SU-DHL-6 (cell line): ENCODE results near the gene TRNAU1AP.

Source experiments
- H2AFZ ChIP-seq: fragments of 200-600 bp; sonication (generic); 2 replicates; pipeline ENCODE4 v1.6.1; 2014; ENCODE audit warnings: low read depth, mild to moderate bottlenecking, moderate library complexity, mixed read lengths, antibody characterized with exemption, low read length; ENCODE audit not compliant: severe bottlenecking
- H3F3A ChIP-seq: fragments of 200-600 bp; shearing (Covaris generic); 2 replicates; pipeline ENCODE4 v1.6.0; 2016; ENCODE audit warnings: antibody characterized with exemption, mild to moderate bottlenecking; ENCODE audit not compliant: insufficient read depth
- H3K27ac ChIP-seq: fragments of 200-600 bp; sonication (generic); 2 replicates; pipeline ENCODE4 v1.5.1; 2016; ENCODE audit warnings: low read depth, mild to moderate bottlenecking, low read length, moderate library complexity, mixed read lengths
- H3K27me3 ChIP-seq: fragments of 200-600 bp; sonication (generic), shearing (Covaris generic); 2 replicates; pipeline ENCODE4 v1.6.0; 2014; ENCODE audit warnings: mild to moderate bottlenecking, low read length
- H3K36me3 ChIP-seq: fragments of 200-600 bp; sonication (generic); 2 replicates; pipeline ENCODE4 v1.6.1; 2014; ENCODE audit warnings: mild to moderate bottlenecking, low read length, mixed read lengths
- H3K4me2 ChIP-seq: fragments of 300-600, 200-600 bp; shearing (Covaris generic), sonication (generic); 2 replicates; pipeline ENCODE4 v1.6.0; 2014; ENCODE audit warnings: low read length, low read depth, mild to moderate bottlenecking; ENCODE audit not compliant: poor library complexity, severe bottlenecking
- H3K4me3 ChIP-seq: fragments of 200-600 bp; sonication (generic); 2 replicates; pipeline ENCODE4 v1.5.1; 2014; ENCODE audit warnings: antibody characterized with exemption, low read length, mild to moderate bottlenecking, mixed read lengths; ENCODE audit not compliant: insufficient read depth, poor library complexity, severe bottlenecking
- H3K79me2 ChIP-seq: fragments of 200-600 bp; sonication (generic); 2 replicates; pipeline ENCODE4 v1.6.1; 2014; ENCODE audit warnings: mild to moderate bottlenecking, low read length, moderate library complexity; ENCODE audit not compliant: insufficient read depth
- H3K9ac ChIP-seq: fragments of 200-600 bp; sonication (generic); 2 replicates; pipeline ENCODE4 v1.7.0; 2014; ENCODE audit warnings: mild to moderate bottlenecking, low read length
- H3K9me2 ChIP-seq: fragments of 200-600 bp; sonication (generic); replicated peaks from 2 replicates; pipeline ENCODE4 v1.6.1; 2014; ENCODE audit warnings: low read length; ENCODE audit not compliant: insufficient read depth
- H3K9me3 ChIP-seq: fragments of 200-600 bp; sonication (generic); 2 replicates; pipeline ENCODE4 v1.6.1; 2014; ENCODE audit warnings: low read length, mixed read lengths; ENCODE audit not compliant: insufficient read depth
- H4K20me1 ChIP-seq: fragments of 200-600 bp; sonication (generic); 2 replicates; pipeline ENCODE4 v1.6.1; 2014; ENCODE audit warnings: low read depth, mild to moderate bottlenecking, antibody characterized with exemption, low read length, moderate library complexity, mixed read lengths
- EZH2phosphoT487 ChIP-seq: fragments of 200-600 bp; sonication (generic), shearing (Covaris generic); conservative IDR thresholded peaks from 2 replicates; pipeline ENCODE4 v1.6.1; 2018; ENCODE audit warnings: mild to moderate bottlenecking, antibody characterized with exemption, low read length, moderate library complexity, mixed read lengths
- TF ChIP-seq, protein P1 (sequence below): fragments of 200-600 bp; sonication (generic); IDR thresholded peaks from one replicate; pipeline ENCODE4 v1.5.1; 2017; ENCODE audit warnings: antibody characterized with exemption, mild to moderate bottlenecking, low read length, moderate library complexity; ENCODE audit not compliant: insufficient read depth, poor library complexity, severe bottlenecking

TRNAU1AP gene

DNA sequence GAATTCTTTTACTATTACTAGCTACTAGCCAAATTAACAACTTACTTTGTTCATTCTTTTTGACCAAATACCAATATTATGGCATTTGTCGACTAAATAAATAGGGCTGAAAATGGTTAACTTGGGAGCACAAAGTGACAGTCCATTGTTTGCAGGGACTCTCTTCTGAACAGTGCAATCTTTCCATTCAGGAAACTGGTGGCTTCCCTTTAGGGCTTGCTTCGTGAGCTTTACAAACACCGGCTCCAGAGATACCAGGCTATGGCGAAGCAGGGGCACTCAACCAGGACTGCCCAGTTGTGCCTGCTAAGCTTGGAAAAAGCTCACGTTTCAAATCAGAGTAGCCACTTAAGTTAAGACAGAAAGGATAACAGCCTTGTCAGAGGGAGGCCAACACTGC is 51.5 kb downstream of the TRNAU1AP start:
- Histone ChIP-seq H3K9me3 (no peaks in the 10 kb centered on the region), H3K9me2 (no peaks in the 10 kb centered on the region), H3K79me2 (no peaks in the 10 kb centered on the region), H3K4me3 (no peak overlapping the region), H2AFZ (no peak overlapping the region), H3K36me3 (no peaks in the 10 kb centered on the region), H3K4me2 (no peak overlapping the region), H3K9ac (no peak overlapping the region), H3K27me3 (no peaks in the 10 kb centered on the region), H3K27ac (no peak overlapping the region), H3F3A (0 out of 2 replicates have a peak, but pooled peaks cover 4% of the 10 kb centered on the region), H4K20me1 (no peaks in the 10 kb centered on the region)
- TF ChIP-seq, protein P1, sequence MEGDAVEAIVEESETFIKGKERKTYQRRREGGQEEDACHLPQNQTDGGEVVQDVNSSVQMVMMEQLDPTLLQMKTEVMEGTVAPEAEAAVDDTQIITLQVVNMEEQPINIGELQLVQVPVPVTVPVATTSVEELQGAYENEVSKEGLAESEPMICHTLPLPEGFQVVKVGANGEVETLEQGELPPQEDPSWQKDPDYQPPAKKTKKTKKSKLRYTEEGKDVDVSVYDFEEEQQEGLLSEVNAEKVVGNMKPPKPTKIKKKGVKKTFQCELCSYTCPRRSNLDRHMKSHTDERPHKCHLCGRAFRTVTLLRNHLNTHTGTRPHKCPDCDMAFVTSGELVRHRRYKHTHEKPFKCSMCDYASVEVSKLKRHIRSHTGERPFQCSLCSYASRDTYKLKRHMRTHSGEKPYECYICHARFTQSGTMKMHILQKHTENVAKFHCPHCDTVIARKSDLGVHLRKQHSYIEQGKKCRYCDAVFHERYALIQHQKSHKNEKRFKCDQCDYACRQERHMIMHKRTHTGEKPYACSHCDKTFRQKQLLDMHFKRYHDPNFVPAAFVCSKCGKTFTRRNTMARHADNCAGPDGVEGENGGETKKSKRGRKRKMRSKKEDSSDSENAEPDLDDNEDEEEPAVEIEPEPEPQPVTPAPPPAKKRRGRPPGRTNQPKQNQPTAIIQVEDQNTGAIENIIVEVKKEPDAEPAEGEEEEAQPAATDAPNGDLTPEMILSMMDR = no peak
- no peak for TF ChIP-seq EZH2phosphoT487

DNA sequence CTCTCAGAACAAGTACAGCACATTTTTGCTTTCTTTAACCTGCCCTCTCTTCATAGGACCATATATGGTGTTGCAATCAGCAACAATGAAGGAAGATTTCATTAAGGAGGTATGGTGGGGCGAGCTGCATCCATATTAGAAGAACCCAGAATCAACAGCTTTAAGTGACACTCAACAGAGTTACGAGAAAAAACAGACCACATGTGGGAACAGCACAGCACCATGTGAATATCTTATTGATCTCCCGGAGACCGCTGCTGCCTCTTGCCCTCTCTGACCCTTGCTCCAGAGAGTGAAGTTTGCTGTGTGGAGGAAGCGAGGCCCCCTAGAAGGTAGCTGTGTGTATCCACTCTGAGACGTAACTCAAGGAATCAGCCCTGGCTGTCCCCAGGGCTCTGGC is 52.1 kb downstream of the TRNAU1AP start:
- TF ChIP-seq, protein P1 = no peak
- no peak overlapping the region for H3K9ac ChIP-seq
- H3K36me3 ChIP-seq = no peaks in the 10 kb centered on the region
- no peaks in the 10 kb centered on the region for H3K9me2 ChIP-seq
- H4K20me1 ChIP-seq = no peaks in the 10 kb centered on the region
- H3K27ac ChIP-seq = no peak overlapping the region
- no peaks in the 10 kb centered on the region for H3K9me3 ChIP-seq
- H3F3A ChIP-seq = 0 out of 2 replicates have a peak, but pooled peaks cover 4% of the 10 kb centered on the region
- no peak overlapping the region for H3K4me3 ChIP-seq
- no peak overlapping the region for H3K4me2 ChIP-seq
- no peaks in the 10 kb centered on the region for H3K27me3 ChIP-seq
- H2AFZ ChIP-seq = no peak overlapping the region
- H3K79me2 ChIP-seq = no peaks in the 10 kb centered on the region

DNA sequence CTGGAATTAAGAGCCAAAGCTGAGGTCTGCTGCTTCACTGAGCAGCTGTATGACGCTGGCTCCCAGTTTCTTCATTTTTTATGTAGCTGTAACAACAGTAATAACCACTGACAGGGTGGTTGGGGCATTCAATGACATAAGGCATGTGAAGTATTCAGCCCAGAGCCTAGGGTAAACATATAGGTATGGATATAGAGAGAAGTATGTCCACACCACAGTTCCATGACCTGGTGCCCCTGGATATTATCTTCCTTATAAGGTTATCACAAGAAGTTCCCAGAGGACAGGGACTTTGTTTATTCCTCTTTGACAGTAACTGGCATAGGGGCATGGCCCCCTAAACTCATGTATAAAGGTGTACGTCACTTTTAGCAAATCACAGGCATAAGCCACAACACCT is 53.9 kb downstream of the TRNAU1AP start:
- no peak overlapping the region for H3K4me3 ChIP-seq
- H3K79me2 ChIP-seq = no peaks in the 10 kb centered on the region
- no peak overlapping the region for H3K27ac ChIP-seq
- no peaks in the 10 kb centered on the region for H4K20me1 ChIP-seq
- no peak for TF ChIP-seq EZH2phosphoT487
- TF ChIP-seq, protein P1 = no peak
- no peaks in the 10 kb centered on the region for H3K27me3 ChIP-seq
- no peak overlapping the region for H3K4me2 ChIP-seq
- no peaks in the 10 kb centered on the region for H3K9me2 ChIP-seq
- no peak overlapping the region for H2AFZ ChIP-seq
- no peaks in the 10 kb centered on the region for H3K9me3 ChIP-seq
- H3K9ac ChIP-seq = no peak overlapping the region
- H3F3A ChIP-seq = 0 out of 2 replicates have a peak, but pooled peaks cover 4% of the 10 kb centered on the region
- H3K36me3 ChIP-seq = no peaks in the 10 kb centered on the region

DNA sequence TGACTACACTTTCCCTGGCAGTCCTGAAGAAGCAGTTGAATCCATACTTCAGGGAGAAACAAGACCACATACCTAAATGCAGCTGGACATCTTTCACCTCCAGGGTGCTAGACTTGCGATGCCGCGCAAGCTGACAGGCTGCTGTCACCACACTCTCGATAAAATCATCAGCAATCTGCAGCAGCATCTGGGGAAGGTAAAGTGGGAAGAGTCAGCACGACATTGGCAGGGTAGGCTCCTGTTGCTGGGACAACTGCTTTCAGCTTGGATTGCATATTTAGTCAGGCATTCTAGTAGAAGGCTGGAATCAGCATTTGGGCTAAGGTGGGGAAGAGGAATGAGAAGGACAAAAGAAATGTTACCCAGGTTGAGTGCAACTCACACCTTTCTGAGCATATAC is 60.3 kb downstream of the TRNAU1AP start:
- no peak overlapping the region for H3K9ac ChIP-seq
- 0 out of 2 replicates have a peak, but pooled peaks cover 3% of the 10 kb centered on the region for H3K36me3 ChIP-seq

More for the DNA sequence above, 60.3 kb downstream of the TRNAU1AP start:
- TF ChIP-seq, protein P1 = no peak
- no peak for TF ChIP-seq EZH2phosphoT487
- Histone ChIP-seq H2AFZ (no peak overlapping the region), H3K9me2 (no peaks in the 10 kb centered on the region), H4K20me1 (no peaks in the 10 kb centered on the region), H3K4me3 (no peak overlapping the region), H3K27ac (no peak overlapping the region), H3K79me2 (no peaks in the 10 kb centered on the region), H3K27me3 (no peaks in the 10 kb centered on the region), H3K9me3 (no peaks in the 10 kb centered on the region), H3F3A (no peaks in the 10 kb centered on the region), H3K4me2 (no peak overlapping the region)
